Measurements from ENCODE around the gene STARD10.

STARD10 gene

DNA sequence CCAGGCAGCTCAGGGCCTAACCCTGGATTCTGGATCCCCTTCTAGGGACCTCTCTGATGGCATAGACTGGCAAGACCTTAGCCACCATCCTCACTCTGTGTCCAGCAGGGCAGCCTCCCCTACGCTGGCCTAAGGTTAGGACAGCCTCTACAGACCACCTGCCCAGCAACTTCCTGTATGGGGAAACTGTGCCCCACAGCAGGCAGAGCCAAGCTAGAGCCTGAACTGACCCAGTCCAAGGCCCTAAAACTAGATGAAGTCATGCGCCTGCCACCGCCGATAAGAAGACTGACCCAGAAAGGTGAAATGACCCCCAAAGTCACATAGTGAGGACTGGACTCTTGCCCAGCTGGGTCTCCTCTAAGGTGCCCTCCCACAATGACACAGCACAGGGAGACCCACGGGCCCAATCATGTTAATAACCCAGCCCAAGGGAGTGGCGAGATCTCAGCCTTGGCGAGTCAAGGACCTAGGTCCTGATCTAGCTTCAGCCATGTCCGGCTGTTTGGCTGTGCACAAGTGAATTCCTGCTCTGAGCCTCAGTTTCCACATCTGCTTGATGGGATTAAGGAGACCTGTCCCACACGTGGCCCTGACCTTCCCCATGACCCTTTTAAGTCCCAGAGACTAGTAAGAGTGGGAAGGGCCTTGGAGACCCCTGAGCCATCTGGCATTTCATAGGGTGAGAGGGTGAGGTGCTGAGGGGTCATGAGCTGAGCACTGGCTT is 17.6 kb downstream of the STARD10 start:
- Histone ChIP-seq H3K9ac (no peak overlapping the region), H3K4me3 (no peak overlapping the region), H3K27ac (no peak overlapping the region), H3K36me3 (no peaks in the 10 kb centered on the region; the same call in 1 of the 2 replicates), H3K27me3 (peaks cover 8% of the 10 kb centered on the region; the same call in 1 of the 2 replicates), H3K4me2 (no peak overlapping the region), H3K4me1 (peaks cover 34% of the 10 kb centered on the region), H3K9me3 (no peaks in the 10 kb centered on the region), H4K20me1 (peaks cover 18% of the 10 kb centered on the region)
- no peak for TF ChIP-seq Cebpa-rat (IDR thresholded peaks at IDR 0.05)

- Histone ChIP-seq H3K4me1 (peaks cover 26% of the 10 kb centered on the region), H4K20me1 (peaks cover 12% of the 10 kb centered on the region), H3K9me3 (no peaks in the 10 kb centered on the region), H3K4me3 (no peak overlapping the region), H3K27me3 (peaks cover 2% of the 10 kb centered on the region; the same call in 1 of the 2 replicates), H3K9ac (no peak overlapping the region), H3K36me3 (no peaks in the 10 kb centered on the region; the same call in 1 of the 2 replicates), H3K4me2 (no peak overlapping the region), H3K27ac (no peak overlapping the region)
- no peak for TF ChIP-seq Cebpa-rat (IDR thresholded peaks at IDR 0.05)
Measured at GRCh38 chr11:72775288-72776110, 18.3 kb downstream of the STARD10 start.

- Histone ChIP-seq H3K9ac (no peak overlapping the region), H3K4me2 (no peak overlapping the region), H4K20me1 (0 out of 2 replicates have a peak, but pooled peaks cover 2% of the 10 kb centered on the region), H3K27me3 (no peaks in the 10 kb centered on the region), H3K36me3 (no peaks in the 10 kb centered on the region; the same call in 1 of the 2 replicates), H3K27ac (no peak overlapping the region), H3K4me3 (no peak overlapping the region), H3K9me3 (no peaks in the 10 kb centered on the region), H3K4me1 (peaks cover 25% of the 10 kb centered on the region)
- TF ChIP-seq Cebpa-rat (IDR thresholded peaks at IDR 0.05) = no peak
Measured at GRCh38 chr11:72774499-72774898, 19.3 kb downstream of the STARD10 start.

DNA sequence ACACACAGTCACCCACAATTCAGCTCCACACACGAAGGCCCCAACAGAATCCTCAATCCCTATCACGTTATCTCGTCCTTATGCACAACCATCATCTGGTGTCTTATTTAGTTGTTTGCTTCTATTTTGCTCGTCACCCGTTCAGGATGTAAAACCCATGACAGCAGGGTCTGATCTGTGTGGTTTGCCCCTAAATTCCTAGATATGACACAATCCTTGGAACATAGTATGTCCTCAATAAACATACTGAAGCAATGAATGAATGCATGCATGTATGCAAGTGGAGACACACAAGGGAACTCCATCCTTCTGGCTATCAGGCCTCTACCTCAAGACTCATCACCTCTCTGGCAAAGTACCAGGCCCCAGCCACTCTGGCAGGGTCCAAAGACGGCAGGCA is 20.2 kb downstream of the STARD10 start:
- H3K4me3 ChIP-seq = no peak overlapping the region
- H3K9me3 ChIP-seq = no peaks in the 10 kb centered on the region
- H3K4me1 ChIP-seq = peaks cover 25% of the 10 kb centered on the region
- no peaks in the 10 kb centered on the region; the same call in 1 of the 2 replicates for H3K36me3 ChIP-seq
- H3K27me3 ChIP-seq = no peaks in the 10 kb centered on the region
- TF ChIP-seq Cebpa-rat (IDR thresholded peaks at IDR 0.05) = no peak
- peak overlapping the region; percentile 44 for H3K4me2 ChIP-seq
- no peak overlapping the region for H3K27ac ChIP-seq
- no peaks in the 10 kb centered on the region for H4K20me1 ChIP-seq
- no peak overlapping the region for H3K9ac ChIP-seq

DNA sequence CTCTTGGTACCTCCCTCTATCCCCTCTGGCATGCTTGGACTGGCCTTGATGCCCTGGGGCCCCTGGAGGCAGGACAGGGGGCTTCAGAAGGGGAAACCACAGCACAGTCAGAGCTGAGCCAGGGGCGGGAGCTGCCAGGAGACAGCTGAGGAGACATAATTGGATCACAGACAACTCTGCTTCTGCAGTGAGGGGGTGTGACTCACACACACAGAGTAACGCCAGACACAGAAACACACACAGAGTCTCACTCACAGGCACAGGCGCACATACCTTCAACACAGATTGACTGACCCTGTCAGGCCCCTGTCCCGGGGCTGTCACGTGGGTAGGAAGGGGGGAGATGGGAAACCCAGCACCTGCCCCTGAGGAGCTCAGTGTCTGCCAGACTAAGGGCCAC is 20.6 kb downstream of the STARD10 start:
- Histone ChIP-seq H3K36me3 (no peaks in the 10 kb centered on the region; the same call in 1 of the 2 replicates), H3K27me3 (no peaks in the 10 kb centered on the region), H3K9me3 (no peaks in the 10 kb centered on the region), H3K4me3 (no peak overlapping the region), H3K9ac (no peak overlapping the region), H3K4me2 (peak overlapping the region; percentile 44), H4K20me1 (no peaks in the 10 kb centered on the region), H3K27ac (no peak overlapping the region), H3K4me1 (peaks cover 24% of the 10 kb centered on the region)
- no peak for TF ChIP-seq Cebpa-rat (IDR thresholded peaks at IDR 0.05)

- no peak overlapping the region for H3K27ac ChIP-seq
- peaks cover 17% of the 10 kb centered on the region for H3K4me1 ChIP-seq
- H3K4me2 ChIP-seq = no peak overlapping the region
Measured at GRCh38 chr11:72772059-72772458, 21.8 kb downstream of the STARD10 start.

GRCh38 chr11:72771507-72771906 is 22.3 kb downstream of the STARD10 start:
- Histone ChIP-seq H3K36me3 (no peaks in the 10 kb centered on the region; the same call in 1 of the 2 replicates), H3K27me3 (no peaks in the 10 kb centered on the region), H3K4me3 (no peak overlapping the region), H3K9ac (no peak overlapping the region), H3K4me1 (peaks cover 18% of the 10 kb centered on the region), H4K20me1 (no peaks in the 10 kb centered on the region), H3K27ac (no peak overlapping the region), H3K9me3 (no peaks in the 10 kb centered on the region), H3K4me2 (no peak overlapping the region)
- TF ChIP-seq Cebpa-rat (IDR thresholded peaks at IDR 0.05) = no peak

More at GRCh38 chr11:72772059-72772458, 21.8 kb downstream of the STARD10 start:
- TF ChIP-seq Cebpa-rat (IDR thresholded peaks at IDR 0.05) = no peak
- Histone ChIP-seq H3K9me3 (no peaks in the 10 kb centered on the region), H3K9ac (no peak overlapping the region), H3K27me3 (no peaks in the 10 kb centered on the region), H3K36me3 (no peaks in the 10 kb centered on the region; the same call in 1 of the 2 replicates), H4K20me1 (no peaks in the 10 kb centered on the region), H3K4me3 (no peak overlapping the region)

DNA sequence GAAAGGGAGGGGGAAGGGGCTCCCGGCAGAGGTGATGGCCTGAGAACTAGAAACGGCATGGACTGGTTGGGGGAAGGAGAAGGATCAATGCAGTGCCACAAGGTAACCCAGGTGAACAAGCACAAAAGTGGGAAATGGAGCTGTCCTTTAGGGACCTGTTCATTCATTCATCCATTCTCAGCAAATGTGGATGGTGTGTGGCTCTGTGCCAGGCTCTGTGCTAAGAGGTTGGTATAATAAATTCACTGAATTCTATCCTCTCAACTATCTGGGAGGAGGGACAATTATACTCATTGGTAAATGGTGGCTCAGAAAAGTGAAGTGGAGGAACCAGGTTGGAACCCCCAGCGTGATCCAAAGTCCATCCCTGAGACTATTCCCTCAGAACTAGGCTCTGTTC is 23.0 kb downstream of the STARD10 start:
- Histone ChIP-seq H3K9ac (no peak overlapping the region), H4K20me1 (no peaks in the 10 kb centered on the region), H3K4me3 (no peak overlapping the region), H3K27me3 (no peaks in the 10 kb centered on the region), H3K4me2 (no peak overlapping the region), H3K4me1 (peaks cover 25% of the 10 kb centered on the region), H3K9me3 (no peaks in the 10 kb centered on the region), H3K36me3 (no peaks in the 10 kb centered on the region; the same call in 1 of the 2 replicates), H3K27ac (no peak overlapping the region)
- no peak for TF ChIP-seq Cebpa-rat (IDR thresholded peaks at IDR 0.05)

DNA sequence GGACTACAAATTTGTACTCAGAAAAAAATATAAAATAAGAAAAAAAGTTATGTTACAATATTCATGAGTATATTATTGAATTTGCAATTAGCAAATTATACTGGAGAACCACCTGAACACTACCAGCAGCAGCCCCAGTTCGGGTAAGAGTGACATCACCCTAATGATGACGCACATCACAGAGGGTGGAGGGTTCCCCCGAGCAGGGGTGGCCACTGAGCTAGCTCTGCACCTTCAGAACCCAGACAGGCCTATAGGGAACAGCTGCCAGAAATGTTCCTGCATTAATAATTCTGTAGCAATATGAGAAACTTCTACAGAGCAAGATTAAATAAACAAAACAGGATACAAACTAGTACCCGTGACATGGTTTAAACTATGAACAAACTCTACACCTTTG is 24.2 kb downstream of the STARD10 start:
- Histone ChIP-seq H3K27ac (no peak overlapping the region), H3K9me3 (no peaks in the 10 kb centered on the region), H4K20me1 (no peaks in the 10 kb centered on the region), H3K27me3 (no peaks in the 10 kb centered on the region), H3K36me3 (no peaks in the 10 kb centered on the region; the same call in 1 of the 2 replicates), H3K4me3 (no peak overlapping the region), H3K4me2 (no peak overlapping the region), H3K4me1 (peaks cover 27% of the 10 kb centered on the region), H3K9ac (no peak overlapping the region)
- no peak for TF ChIP-seq Cebpa-rat (IDR thresholded peaks at IDR 0.05)

- Histone ChIP-seq H3K9me3 (no peaks in the 10 kb centered on the region), H3K27me3 (no peaks in the 10 kb centered on the region), H3K36me3 (no peaks in the 10 kb centered on the region; the same call in 1 of the 2 replicates), H3K4me1 (peaks cover 31% of the 10 kb centered on the region), H3K27ac (no peak overlapping the region), H3K4me3 (no peak overlapping the region), H4K20me1 (no peaks in the 10 kb centered on the region; the same call in 1 of the 2 replicates), H3K4me2 (no peak overlapping the region), H3K9ac (no peak overlapping the region)
- no peak for TF ChIP-seq Cebpa-rat (IDR thresholded peaks at IDR 0.05)
Measured at GRCh38 chr11:72768581-72768980, 25.3 kb downstream of the STARD10 start.
